Measurements from ENCODE around the gene VSIG10L2.

DNA sequence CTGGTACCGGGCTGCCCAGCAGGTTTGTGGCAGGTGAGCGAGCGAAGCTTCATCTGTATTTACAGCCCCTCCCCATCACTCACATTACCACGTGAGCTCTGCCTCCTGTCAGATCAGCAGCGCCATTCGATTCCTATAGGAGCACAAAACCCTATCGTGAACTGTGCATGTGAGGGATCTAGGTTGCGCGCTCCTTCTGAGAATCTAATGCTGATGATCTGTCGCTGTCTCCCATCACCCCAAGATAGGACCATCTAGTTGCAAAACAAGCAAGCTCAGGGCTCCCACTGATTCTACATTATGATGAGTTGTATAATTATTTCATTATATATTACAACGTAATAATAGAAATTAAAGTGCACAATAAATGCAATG lies 15.8 kb upstream of the VSIG10L2 start:
- TF ChIP-seq, protein P1, sequence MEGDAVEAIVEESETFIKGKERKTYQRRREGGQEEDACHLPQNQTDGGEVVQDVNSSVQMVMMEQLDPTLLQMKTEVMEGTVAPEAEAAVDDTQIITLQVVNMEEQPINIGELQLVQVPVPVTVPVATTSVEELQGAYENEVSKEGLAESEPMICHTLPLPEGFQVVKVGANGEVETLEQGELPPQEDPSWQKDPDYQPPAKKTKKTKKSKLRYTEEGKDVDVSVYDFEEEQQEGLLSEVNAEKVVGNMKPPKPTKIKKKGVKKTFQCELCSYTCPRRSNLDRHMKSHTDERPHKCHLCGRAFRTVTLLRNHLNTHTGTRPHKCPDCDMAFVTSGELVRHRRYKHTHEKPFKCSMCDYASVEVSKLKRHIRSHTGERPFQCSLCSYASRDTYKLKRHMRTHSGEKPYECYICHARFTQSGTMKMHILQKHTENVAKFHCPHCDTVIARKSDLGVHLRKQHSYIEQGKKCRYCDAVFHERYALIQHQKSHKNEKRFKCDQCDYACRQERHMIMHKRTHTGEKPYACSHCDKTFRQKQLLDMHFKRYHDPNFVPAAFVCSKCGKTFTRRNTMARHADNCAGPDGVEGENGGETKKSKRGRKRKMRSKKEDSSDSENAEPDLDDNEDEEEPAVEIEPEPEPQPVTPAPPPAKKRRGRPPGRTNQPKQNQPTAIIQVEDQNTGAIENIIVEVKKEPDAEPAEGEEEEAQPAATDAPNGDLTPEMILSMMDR (IDR thresholded peaks at IDR 0.05; ENCODE audit: insufficient read depth, low read length, poor library complexity, severe bottlenecking) = no peak
- no peak for TF ChIP-seq EZH2phosphoT487 (conservative IDR thresholded peaks at IDR 0.05; ENCODE audit: low read length)
